Subcutaneous adipose tissue (tissue), 4 donors: Measurements from ENCODE around the gene SERTAD1. TPM values are rescaled to one million over a fixed set of nuclear protein-coding genes. Genes with fewer than 3 reads are reported as not detected.

Source experiments
- CTCF ChIP-seq: fragments of 450-650 bp; IDR thresholded peaks from one replicate; pipeline ENCODE4 v1.5.1; 2016; ENCODE audit warnings: low read depth, mild to moderate bottlenecking, control low read depth, antibody characterized with exemption, moderate library complexity
- total RNA-seq, 4 donors: library from RNA; depleted of rRNA; stranded (reverse); fragments of >200 nt; gene quantifications; one replicate each; pipeline ENCODE4 v1.1.0, GENCODE V29; 2016

Gene SERTAD1
- total RNA-seq, 4 donors from 2014 or later, result 7.6 to 13.4 (median 11.1) TPM

- no peak for TF ChIP-seq CTCF
These were observed 32.8 kb upstream of the SERTAD1 start for GRCh38 chr19:40458597-40458974.

GRCh38 chr19:40457953-40458596 is 32.3 kb upstream of the SERTAD1 start:
- TF ChIP-seq CTCF, result no peak

GRCh38 chr19:40457048-40457447 is 31.3 kb upstream of the SERTAD1 start:
- TF ChIP-seq CTCF, result no peak

- TF ChIP-seq CTCF, result no peak
These were observed 27.5 kb upstream of the SERTAD1 start for GRCh38 chr19:40453151-40453735.

GRCh38 chr19:40452016-40452415 is 26.2 kb upstream of the SERTAD1 start:
- TF ChIP-seq CTCF, result no peak

GRCh38 chr19:40450664-40451063 is 24.9 kb upstream of the SERTAD1 start:
- TF ChIP-seq CTCF, result no peak

GRCh38 chr19:40449506-40449905 is 23.7 kb upstream of the SERTAD1 start:
- TF ChIP-seq CTCF, result no peak
